Ramos (cell line): ENCODE results near the gene P2RY14.
"Not testable (repeated sequence)": the region's sequence is repeated elsewhere in the genome, so short reads cannot be mapped to it uniquely, and the experiment has no call there.

Source experiments
- in situ Hi-C: fragments of 300-500 bp; cut with MboI; formaldehyde crosslinking; loops from one replicate; pipeline ENCODE4 v1.14.3; 2022; ENCODE audit warnings: low sequenced_read_pairs; ENCODE audit not compliant: unreplicated experiment

Gene P2RY14

DNA sequence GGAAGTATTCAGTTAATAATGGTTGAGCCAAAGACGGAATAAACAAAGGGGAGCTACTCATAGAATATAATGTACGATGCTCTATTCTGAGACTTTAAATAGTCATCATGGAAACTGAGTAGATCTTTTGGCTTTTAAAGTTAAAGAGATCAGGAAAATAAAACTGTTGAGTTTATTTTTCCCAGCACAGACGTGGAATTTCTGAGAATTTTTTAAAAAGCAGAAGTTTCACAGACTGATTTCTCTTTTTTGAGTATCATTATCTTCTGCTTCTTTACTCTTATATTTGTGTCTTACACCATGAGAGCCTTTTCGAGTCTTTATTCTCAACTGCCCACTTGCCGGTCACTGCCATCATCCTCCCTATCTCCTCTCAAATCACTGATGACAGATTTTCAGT, 13.2 kb downstream of the P2RY14 start:
- in situ Hi-C loops, result no loop called here

DNA sequence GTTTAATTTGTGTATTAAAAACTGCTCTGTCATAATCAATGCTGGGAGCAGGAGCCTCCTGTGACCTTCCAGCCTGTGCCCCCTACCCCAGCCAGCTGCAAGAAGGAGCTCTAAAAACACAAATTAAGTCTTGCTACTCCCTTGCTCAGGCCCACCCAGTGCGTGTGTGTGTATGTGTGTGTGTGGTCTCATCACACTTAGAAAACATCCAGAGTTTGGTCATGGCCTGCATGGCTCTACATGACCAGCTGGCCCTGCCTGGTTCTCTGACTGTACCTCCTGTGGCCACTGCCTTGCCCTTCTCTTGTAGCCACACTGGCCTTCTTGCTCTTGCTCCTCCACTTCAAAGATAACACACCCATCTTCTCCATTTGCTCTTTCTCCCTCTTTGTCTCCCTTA, 13.7 kb downstream of the P2RY14 start:
- in situ Hi-C loops, result no loop called here

DNA sequence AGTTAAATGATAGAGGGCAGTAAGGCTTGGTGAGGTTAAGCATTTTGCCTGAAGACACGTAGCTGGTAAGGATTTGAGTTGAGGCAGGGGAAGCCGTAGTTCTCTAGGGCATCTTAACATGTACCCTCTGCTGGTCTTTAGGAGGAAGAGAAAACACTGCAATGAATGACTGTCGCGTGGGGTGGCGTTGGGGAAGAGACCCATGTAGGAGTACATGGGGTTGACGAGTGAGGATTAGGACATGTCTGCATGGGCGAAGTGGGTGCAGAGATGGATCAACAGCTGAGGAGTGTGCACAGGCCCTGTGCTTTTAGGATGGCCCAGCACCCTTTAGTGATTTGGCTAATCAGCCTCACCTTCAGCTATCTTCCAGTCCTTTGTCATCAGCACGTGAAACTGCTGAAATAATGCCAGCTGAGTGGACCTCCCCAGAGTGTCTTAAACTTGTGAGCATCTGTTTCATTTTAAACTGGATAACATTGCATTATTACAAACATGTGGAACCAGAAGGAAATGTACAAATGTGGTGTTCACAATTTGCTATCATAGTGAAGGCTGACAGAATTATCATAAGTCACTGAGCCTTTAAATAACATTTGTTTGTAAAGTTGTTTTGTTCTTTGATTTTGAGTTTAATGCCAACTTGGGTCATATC, 15.3 kb downstream of the P2RY14 start:
- in situ Hi-C loops, result no loop called here

DNA sequence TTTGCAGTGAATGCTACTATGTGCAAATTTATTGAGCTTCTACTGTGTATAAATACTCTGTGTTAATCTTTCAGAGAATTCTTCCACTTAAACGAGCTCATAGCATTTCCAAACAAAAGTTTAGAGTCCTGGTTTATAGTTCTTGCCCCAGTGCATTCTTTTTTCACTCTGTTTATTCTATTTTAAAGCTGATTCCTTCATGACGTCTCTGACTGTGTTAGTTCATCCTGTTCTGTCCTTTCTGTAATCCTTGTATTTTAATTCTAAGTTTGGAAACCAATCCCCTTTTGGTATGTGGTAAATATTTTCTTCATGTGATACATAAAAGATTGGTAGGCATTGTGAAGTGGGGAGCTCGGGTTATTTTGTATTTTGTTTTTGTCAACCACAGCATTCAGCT, 18.7 kb downstream of the P2RY14 start:
- in situ Hi-C loops, result no loop called here

DNA sequence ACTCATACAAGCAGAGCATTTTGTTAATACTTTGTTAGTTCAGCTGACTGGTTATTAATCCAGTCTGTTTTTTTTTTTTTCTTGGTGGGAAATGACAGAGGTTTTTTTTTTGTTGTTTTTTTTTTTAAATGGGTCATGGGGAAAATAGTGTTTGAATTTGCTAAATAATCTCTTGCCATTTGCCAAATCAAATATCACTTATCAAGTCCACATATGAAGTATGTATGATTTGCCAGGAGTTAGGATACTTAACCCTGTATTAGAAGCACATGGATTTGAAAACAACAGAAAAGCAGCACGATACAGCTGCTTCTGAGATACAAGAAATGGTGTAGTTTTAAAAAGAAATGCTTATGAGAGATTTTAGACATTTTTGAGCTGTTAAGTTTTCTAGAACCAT, 21.6 kb downstream of the P2RY14 start:
- in situ Hi-C loops, result no loop called here

DNA sequence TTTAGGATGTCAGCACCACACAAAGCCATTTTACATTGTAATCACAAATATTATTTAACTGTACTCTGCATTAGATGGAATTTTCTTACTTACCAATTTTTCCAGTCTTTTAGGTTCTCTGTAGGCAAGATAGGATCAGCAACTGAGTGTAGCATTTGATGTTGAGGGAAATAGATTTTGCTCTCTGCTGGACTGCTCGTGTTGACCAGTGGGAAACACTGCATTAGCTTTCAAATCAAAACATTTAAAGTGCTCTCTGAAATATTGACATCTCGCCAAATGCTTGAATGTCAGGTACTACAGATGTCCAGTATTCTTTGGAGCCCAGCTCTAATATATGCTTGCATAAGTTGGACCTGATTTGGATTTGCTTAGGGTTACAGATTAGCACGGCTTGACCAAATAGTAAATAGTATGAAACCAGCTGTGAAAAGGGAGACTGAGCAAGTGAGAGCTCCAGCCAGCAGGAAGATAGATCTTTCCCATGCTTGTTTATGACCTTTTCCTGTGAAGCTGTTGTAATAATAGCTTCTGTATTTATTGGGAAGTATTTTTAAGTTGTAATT, 29.5 kb downstream of the P2RY14 start:
- in situ Hi-C loops, result no loop called here

DNA sequence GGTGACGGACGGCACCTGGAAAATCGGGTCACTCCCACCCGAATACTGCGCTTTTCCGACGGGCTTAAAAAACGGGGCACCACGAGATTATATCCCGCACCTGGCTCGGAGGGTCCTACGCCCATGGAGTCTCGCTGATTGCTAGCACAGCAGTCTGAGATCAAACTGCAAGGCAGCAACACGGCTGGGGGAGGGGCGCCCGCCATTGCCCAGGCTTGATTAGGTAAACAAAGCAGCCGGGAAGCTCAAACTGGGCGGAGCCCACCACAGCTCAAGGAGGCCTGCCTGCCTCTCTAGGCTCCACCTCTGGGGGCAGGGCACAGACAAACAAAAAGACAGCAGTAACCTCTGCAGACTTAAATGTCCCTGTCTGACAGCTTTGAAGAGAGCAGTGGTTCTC, 36.3 kb downstream of the P2RY14 start:
- in situ Hi-C loops, result not testable (repeated sequence)

DNA sequence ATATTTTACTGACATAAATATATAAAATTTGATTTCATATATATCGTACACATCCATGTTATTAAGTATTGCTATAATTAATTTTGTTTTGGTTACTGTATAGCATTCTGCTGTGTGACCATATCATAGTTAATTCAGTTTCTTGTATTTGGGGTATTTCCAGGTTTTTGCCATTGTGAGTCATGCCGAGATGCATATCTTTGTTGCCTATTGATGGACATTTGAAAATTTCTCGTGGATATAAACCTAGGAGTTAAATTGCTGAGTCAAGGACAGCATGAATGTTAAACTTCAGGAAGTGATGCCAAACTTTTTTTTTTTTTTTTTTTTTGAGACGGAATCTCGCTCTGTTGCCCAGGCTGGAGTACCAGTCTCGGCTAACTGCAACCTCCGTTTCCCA, 41.6 kb downstream of the P2RY14 start:
- in situ Hi-C loops, result no loop called here

DNA sequence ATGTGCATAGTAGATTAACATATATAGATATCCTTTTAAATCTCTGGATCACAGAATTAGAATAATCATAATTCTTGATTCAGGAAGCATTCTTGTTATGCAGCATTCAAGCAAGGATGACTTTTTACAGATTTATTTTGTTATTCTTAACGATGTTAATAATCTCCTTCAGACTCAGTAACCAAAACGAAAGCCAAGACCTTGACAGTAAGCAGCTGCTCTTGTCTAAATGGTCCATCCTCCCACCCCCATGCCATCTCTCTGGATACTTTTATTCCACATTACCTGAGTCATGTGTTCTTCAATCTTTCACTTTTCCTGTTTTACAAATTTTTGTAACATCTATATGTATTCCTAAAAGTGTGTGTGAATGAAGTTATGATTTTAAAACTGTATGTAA, 42.0 kb downstream of the P2RY14 start:
- in situ Hi-C loops, result no loop called here

DNA sequence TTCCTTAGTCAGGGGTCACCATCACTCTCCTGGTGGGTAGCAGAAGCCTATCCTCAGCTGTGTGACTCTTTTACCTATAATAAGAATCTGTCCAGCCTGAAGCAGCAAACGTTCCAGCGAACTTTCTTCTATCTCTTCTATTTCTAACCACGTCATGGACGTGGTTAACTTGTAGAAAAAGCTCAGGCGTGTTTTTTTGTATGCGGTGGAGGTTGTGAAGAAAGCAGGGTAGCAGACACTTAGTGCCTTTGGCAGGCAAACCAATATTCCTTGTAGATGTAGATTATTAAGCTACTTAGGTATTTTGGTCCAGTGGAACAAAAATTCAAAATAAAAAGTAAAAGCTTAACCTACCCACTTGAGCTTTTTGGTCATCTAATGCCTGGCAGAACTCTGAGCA, 43.5 kb downstream of the P2RY14 start:
- in situ Hi-C loops, result no loop called here

DNA sequence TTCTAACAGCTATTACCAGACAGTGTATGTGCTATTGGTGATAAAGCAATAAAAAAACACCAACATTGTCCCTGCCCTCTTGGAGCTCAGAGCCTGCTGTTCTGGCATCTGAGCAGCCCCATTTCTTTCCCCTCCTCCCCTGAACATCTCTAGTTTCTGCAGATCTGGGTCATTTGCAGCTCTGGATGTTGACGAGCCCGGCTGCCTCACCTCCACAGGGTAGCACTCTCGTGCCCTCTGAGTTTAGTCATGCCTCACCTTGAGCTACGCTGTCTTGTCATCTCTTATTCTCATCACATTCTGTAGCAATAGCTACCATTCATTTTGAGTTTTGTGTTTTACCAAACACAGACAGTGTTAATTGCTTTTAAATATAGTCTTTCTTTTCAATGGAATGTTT, 45.4 kb downstream of the P2RY14 start:
- in situ Hi-C loops, result no loop called here

DNA sequence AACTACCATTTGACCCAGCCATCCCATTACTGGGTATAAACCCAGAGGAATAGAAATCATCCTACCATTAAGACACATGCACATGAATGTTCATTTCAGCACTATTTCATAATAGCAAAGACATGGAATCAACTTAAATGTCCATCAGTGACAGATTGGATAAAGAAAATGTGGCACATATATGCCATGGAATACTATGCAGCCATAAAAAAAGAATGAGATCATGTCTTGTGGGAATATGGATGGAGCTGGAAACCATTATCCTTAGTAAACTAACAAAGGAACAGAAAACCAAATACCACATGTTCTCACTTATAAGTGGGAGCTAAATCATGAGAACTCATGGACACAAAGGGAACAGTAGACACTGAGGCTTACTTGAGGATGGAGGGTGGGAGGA, 45.9 kb downstream of the P2RY14 start:
- in situ Hi-C loops, result not testable (repeated sequence)

DNA sequence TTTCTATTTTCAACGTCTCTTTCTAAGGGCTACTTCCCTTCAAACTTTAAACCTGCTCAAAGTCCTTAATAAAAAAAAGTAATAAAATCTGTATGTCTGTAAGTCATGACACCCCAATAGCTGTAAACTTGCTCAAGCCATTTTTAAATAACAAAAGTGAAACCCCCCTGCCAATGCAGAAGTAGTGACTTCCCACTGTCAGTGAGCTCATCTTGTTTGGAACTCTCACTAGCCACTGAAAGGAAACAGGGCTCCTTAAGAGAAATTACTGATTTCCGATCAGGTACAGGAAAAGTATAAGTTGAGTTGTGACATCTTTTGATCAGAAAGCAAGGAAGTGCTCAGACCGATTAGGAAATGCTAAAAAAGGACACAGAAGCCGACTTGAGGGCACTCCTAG, 47.7 kb downstream of the P2RY14 start:
- in situ Hi-C loops, result no loop called here

DNA sequence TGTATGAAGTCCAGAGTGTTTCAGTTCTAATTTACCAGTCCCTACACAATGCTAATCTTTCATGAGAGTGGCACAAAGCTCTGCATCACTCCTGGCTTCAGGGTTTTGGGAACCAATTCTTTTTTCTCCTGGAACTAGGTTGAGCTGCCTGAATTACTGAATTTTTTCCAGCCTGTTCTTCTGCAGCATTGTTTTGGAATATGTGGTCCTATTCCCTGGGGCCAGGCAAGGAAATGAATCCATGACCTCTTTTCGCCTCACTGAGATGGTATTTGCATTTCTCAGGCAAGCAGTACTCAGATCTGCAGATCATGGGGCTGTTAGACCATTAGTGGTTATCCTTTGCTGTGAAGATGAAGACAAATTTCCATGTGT, 49.7 kb downstream of the P2RY14 start:
- in situ Hi-C loops, result loop anchor here (5.0 kb wide), 1 partner anchor 59 kb away; no protein-coding TSS in a partner anchor

DNA sequence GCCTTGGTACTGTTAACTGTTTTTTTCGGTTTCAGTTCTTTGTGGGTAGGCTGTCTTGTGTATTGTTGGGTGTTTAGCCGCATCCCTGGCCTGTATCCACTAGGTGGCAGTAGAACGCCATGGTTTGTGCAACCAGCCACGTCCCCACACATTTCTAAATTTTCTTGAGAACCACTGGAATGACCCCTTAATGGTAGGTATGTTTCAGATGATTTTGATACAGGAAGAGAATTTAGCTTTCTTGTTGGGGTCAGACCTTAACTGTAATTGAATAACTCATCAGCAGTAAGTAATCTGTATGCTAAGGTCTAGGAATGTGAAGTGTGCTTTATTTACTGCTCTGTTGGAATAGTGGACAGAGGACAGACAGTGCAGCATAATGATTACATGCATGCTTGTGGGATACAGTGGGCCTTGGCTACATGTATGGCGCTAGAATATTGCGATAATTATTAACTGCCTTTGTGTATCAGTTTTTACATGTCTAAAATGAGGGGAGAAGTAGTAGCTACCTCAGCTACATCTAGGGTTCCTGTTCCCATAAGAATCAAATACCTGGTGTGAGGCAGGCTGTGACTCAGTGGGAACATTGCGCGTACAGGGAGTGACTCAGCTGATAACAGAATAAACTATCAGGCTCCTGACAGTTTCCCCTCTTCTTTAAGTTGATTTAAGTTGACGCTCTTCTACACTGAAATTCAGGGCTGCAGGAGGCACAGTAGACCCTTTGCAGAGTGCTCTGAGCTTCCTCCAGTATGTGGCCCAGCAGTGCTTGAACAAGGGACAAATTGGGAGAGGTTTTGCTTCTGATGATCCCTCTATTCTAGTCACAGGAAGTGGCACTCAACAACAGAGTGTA, 50.3 kb downstream of the P2RY14 start:
- in situ Hi-C loops, result loop anchor here (5.0 kb wide), 1 partner anchor 59 kb away; no protein-coding TSS in a partner anchor

DNA sequence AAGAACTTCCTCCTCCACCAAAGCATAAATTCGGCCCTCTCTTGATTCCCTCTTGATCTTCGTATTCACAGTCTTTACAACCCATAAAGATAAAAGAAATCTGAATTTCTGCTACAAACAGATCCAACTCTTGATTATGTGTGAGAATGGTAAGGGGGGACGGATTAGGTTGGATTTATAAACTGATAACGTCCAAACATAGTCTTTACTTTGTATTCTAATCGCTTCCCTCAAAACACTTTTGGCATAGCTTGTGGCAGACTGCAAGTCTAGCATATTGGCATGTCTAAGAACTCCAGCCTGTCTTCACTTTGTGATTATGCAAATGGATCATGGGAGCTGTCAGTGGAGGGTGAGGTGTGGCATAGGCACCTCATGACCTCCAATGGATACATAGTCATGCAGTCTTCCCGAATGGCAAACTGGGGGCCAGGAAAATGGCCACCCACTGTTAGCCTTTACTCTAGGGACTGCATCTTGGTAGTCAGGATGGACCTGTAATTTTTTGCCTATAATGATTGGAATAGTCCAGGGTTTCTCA, 51.0 kb downstream of the P2RY14 start:
- in situ Hi-C loops, result loop anchor here (5.0 kb wide), 1 partner anchor 60 kb away; no protein-coding TSS in a partner anchor

DNA sequence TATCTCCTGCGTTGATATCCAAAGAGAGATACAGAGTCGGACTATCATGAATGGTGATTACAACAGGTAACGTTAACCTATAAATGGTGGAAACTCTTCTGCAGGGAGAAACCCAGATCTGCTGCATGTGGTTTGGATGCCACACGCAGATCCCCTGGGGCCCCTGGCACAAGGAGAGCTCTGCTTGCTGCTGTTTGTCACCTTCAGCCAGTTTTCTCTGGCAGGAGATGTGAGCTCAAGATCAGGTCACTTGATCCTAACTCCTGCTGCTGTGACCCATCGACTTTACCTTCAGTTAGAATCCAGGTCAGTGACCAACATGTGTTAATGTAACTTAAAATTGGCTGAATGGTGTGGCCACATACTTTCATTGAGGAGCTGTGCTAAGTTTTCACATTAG, 51.5 kb downstream of the P2RY14 start:
- in situ Hi-C loops, result loop anchor here (5.0 kb wide), 1 partner anchor 60 kb away; no protein-coding TSS in a partner anchor

DNA sequence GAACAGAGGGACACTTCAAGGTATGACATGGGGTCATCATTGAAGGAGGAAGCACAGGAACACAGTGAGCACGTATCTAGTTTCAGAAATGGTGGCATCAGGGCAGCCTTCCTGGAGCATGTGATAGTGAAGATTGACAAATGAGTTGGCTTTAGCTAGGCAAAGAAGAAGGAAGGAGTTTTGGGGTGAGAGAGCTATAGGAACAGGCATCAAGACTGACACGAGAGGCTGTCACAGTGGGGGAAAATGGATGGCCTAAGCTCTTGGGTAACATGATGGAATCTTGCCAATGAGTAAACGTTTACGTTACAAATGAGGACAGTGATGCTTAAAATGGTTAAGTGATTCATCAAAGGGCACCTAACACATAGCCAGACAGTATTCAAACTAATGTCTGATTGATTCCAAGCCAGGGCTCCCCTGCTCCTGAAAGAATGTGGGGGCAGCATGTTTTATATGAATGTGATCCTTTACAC, 52.2 kb downstream of the P2RY14 start:
- in situ Hi-C loops, result loop anchor here (5.0 kb wide), 1 partner anchor 61 kb away; no protein-coding TSS in a partner anchor

DNA sequence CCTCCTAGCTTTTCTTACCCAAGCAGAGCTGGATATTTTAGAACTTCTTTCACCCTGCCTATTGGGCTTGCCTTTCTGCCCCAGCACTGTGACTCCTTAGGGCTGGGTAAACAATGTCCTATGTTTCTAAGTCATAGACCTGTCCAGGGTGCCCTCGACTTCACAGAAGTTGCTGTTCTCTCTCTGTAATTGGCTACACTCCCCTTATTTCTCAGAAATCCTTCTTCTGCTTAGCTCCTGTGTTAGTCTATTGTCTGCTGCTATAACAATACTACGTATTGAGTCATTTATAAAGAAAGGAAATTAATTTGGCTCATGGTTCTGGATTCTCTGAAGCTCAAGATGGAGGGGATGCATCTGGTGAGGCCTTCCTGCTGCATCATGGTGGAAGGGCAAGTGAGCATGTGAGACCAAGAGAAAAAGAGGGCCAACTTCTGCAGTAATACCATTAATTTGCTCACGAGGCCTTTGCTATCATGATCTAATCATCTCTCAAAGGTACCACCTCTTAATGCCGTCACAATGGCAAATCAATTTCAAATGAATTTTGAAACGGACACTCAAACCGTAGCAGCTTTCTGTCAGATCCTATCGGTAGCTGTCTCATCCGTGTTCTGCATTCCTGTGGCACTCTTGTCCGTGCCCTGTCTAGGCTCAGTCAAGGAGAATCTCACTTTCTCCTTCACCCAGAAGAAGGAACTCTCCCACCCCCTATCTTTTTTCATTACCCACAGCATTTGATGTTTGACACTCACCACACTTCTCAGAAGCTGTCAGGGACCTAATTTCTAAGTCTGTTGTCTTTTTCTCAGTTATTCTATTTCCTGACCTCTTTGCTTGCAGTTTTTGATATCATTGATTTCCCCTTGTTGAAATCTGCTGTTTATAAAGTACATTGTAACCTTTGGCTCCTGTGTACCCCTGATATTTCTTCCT, 53.0 kb downstream of the P2RY14 start:
- in situ Hi-C loops, result loop anchor here (5.0 kb wide), 1 partner anchor 62 kb away; no protein-coding TSS in a partner anchor
